ENCODE data around the gene DPAGT1.
"Not testable (repeated sequence)": the region's sequence is repeated elsewhere in the genome, so short reads cannot be mapped to it uniquely, and the experiment has no call there.

The DPAGT1 gene

DNA sequence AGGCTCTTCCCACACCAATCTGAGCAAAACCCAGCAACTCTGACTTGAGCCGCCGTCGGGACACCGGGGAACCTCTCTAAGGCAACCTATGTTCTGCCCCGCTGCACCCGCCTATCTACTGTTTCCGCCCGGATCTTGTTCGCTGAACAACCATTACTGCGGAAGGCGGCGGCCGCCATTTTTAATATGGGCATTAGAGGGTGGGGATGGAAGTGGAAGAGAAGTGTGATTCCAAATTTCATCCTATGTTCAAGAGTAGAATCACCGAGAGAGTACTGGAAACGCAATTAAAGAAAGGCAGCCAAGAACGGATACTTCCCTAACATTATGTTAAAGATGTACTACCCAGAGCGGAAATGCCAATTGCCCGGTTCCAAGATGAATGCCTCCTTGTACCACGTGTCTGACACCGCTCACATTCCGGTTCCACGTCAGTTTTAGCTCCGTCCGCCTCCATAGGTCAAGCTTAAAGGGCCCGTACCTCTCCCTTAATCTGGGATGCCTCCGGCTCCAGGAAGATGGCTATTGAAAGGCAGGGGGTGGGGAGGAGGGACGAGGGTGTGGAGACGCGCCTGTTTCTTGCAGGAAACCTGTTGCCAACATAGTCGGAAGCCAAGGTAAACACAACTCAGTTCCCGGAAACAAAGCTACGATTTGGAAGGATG is at the start of gene DPAGT1:
Gene DPAGT1, minus strand, starts transcription at position 95 of the 665 bp plus-strand sequence. CDS start 198 bp downstream, outside the sequence.
- DNase-seq (ENCODE audit: low spot score): peak; percentile 91

DNA sequence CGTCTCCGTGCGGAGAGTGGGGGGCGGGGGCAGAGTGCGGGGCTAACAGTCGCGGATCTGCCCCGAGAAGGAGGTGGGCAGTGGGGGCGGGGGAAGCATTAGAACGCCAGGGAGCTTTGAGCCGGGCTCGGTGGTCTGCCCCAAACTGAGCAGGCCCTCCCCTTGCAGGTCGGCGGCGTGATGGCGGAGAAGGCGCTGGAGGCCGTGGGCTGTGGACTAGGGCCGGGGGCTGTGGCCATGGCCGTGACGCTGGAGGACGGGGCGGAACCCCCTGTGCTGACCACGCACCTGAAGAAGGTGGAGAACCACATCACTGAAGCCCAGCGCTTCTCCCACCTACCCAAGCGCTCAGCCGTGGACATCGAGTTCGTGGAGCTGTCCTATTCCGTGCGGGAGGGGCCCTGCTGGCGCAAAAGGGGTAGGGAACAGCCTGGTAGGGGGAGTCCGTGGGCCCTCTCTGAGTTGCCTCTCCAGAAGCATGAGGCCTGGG is 48.2 kb upstream of the DPAGT1 start:
- no peak for DNase-seq (ENCODE audit: low spot score)

DNA sequence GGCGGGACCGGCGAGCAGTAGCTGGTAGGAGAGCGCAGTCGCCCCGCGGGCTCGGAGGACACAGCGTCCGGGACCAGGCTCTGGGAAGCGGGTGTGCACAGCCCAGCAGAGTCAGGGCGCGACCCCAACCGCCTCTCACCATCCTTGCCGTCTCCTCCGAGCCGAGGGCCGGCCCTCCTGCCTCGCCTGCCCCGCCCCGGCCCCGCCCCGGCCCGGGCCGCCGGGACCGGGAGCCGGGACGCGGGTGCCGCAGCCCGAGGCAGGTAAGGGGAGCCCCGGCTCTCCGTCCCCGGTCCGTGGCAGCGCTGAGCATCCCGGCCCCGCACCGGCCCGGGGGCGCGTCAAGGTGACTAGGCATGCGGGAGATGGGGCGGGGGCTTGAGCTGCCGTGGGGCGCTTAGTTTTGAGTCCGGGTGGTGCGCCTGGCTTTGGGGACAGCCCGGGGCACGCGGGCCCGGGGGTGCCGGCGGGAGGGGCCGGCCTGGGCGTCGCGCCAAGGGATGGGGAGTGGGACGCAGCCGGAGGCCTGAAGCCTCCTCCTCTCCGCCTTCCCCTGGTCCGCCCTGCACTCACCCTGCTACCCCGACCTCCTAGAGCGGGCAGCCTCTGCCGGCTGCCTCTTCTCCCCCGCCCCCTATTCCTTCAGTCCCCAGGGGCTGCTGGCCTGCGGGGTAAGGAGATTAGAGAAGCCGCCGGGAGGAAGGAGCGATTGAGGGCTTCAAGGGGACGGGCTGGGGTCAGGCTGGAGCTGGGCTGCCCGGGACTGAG is 47.5 kb upstream of the DPAGT1 start, which contains the start of gene ABCG4:
Gene ABCG4, plus strand, starts transcription at position 35 of the 768 bp plus-strand sequence. CDS start 914 bp downstream, outside the sequence.
- no peak for DNase-seq (ENCODE audit: low spot score)

DNA sequence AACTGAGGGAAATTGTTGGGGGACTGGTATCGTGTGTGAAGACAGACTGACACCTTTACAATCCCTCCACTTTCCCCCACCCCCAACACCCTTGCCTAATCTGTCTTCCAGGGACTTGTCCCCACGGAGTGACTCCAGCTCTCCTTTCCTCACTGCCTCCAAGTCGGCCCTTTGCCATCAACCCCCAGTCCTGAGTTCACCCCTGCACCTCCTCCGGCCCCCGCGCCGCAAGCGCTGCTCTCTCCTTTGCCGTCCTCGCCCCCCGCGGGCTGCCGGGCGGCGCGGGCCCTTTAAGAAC is 47.0 kb upstream of the DPAGT1 start:
- no peak for DNase-seq (ENCODE audit: low spot score)

DNA sequence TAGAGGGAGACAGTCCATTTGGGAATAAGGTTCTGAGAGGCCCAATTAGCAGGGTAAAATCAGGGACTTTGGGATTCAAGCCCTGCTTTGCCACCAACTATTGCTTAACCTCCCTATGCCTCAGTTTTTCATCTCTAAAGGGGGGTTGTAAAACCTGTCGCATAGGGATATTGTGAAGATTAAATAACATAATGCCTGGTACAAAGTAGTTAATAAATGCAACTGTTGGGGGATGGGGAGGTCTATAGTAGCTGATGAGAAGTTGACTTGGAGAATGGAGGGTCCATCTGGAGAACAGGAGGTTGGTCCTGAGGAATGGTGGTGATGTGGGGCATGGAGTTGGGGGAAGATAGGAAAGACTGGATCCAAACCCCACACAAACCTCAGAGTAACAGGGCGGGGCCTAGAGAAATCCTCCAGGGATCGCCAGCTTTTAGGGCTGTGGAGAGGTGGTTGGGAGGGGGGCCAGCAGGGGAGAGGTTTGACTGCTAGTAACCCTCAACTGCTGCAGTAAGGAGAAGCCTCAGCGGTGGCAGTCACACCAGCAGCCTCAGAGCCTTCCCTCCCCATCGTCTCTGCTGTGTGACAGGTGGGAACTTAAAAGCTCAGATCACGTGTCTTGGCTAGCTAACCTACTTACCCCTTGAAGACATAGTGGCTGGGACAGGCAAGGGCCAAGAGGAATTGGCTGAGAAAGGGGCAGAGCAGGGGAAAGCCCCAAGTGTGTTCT is 46.1 kb upstream of the DPAGT1 start:
- DNase-seq (ENCODE audit: low spot score): no peak

DNA sequence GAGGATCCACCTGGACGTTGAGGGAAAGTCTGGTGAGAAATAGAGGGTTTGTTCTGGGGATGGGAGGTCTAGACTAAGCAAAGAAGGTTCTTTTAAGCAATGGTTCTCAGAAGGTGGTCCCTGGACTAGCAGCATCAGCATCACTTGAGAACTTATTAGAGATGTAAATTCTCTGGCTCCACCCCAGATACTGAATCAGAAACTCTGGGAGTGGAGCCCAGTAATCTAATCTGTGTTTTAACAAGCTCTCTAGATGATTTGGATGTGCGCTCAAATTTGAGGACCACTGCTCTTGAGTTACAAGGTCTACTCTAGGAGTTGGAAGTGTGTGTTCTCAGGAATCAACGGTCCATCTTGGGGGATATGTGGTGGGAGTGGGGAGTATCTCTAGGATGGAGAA is 43.9 kb upstream of the DPAGT1 start:
- DNase-seq (ENCODE audit: low spot score): no peak

DNA sequence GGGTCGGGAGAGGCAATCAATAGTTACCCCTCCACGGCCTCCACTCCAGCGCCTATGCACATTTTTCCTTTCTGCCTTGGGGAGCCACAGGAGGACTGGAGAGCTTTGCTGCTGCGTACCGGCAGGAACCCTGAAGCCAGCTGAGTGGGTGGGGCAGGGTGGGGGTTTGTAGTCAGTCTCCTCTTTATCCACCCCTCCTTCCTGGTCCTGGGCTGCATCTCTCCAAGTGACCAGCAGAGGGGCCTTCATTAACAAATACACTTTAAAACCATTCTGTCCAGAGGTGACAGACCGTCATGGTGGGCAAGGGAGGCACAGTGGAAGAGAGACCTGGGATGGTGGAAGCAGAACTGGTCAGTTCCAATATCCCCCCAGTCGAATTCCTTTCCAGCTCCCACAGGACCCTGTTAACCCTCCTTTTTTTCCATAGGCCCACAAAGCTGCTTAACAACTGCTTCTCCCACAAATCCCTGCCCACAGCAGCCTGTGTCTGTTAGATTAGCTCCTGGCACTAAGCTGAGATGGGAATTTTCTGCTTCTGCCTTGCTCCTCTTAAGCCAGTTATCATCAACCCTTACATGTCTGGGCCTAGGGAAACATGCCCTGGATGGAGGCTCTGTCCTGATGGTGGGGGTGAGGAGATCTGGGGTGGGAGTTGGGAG is 43.3 kb upstream of the DPAGT1 start:
- peak; percentile 30 for DNase-seq (ENCODE audit: low spot score)

DNA sequence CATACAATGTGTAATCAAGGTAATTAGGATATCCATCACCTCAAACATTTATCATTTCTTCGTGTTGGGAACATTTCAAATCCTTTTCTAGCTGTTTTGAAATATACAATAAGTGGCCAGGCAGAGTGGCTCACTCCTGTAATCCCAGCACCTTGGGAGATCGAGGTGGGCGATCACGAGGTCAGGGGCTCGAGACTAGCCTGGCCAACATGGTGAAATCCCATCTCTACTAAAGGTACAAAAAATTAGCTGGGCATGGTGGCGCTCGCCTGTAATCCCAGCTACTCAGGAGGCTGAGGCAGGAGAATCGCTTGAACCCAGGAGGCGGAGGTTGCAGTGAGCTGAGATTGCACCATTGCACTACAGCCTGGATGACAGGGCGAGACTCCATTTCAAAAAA is 37.6 kb upstream of the DPAGT1 start:
- not testable (repeated sequence) for DNase-seq (ENCODE audit: low spot score)

DNA sequence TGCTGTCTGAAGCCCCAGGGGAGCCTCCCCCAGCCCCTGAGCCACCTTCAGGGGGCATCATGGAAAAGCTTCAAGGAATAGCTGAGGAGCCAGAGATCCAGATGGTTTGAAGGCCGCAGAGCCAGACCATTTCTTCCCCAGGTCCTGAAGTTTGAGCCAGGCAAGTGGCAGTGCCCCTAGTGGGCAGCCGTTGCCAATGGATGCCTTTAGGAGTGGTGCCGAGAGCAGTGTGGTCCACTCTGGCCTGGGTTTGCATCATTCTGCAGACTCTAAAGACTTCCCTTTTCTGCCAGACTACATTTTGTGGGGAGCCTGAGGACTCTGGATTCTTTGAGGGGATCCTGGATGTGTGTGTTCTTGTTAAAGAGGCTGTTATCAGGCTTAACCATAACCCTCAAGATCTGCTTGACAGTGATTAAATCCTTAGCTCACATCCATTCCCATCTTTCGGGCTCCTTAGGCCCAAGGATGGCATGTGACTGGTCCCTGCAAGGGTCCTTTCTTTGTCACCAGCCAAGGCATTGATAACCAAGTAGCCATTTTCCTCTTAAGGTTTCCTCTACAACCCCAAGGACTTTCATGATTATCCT is 32.8 kb upstream of the DPAGT1 start:
- no peak for DNase-seq (ENCODE audit: low spot score)

DNA sequence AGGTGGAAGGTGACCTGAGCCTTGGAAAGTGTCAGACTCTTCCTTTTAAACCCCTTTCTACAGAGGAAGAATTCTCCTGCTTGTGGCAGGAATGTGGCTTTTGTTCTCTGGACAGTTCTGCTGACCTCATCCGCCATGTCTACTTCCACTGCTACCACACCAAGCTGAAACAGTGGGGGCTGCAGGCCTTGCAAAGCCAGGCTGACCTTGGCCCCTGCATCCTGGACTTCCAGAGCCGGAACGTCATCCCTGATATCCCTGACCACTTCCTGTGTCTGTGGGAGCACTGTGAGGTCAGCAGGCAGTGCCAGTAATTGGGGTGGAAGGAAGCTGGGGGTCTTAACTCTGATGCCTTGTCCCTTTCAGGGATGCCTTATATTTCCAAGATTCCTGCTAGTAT is 29.0 kb upstream of the DPAGT1 start:
- no peak for DNase-seq (ENCODE audit: low spot score)

DNA sequence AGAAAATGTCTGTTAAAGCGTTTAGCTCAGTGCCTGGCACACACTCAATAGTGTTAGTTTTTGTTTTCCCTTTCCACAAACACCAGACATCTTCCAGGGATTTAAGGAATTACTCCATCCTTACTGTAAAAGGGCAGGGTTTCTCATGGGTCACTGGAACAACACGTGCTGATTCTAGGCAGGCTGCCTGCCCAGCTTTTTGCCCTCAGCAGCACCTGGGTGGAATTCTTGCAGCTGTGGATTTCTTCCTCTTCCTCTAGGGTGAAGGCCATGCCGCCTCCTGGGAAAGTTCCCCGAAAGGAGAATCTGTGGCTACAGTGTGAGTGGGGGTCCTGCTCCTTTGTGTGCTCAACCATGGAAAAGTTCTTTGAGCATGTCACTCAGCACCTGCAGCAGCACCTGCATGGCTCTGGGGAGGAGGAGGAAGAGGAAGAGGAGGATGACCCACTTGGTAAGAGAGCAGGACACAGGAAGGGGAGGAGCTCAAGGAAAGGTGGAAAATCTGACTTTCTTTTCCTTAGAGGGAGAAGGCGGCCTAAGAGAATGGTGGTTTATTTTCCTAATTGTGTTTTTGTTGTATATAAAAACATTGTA is 25.1 kb upstream of the DPAGT1 start:
- DNase-seq (ENCODE audit: low spot score): no peak

DNA sequence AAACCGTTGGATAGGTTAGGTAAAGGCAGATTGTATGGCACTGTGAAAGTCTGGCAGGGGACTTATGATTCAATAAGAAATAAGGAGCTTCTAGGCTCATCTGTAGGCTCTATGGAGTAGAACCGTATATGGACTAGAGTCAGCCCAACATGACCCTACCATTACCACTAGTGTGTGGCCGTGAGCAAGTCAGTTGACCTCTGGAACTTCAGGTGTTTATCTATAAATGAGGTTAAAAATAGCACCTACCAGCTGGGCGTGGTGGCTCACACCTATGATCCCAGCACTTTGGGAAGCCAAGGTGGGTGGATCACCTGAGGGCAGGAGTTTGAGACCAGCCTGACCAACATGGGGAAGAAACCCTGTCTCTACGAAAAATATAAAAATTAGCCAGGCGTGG is 24.2 kb upstream of the DPAGT1 start:
- no peak for DNase-seq (ENCODE audit: low spot score)

DNA sequence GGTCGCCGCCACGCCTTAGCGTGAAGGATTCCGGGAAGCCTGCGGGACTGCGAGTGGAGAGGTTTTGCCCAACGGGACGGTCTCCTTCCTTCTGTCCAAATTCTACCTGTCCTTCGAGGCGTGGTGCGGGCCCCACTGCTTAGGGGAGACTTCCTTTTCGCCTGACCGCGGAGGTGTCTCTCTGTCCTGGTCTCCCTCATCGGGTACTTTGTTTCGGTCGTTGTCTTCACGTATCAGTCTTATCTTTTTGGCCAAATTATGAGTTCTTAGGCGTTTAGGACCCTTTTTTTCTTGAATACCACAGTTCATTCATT is 20.1 kb upstream of the DPAGT1 start:
- no peak for DNase-seq (ENCODE audit: low spot score)

DNA sequence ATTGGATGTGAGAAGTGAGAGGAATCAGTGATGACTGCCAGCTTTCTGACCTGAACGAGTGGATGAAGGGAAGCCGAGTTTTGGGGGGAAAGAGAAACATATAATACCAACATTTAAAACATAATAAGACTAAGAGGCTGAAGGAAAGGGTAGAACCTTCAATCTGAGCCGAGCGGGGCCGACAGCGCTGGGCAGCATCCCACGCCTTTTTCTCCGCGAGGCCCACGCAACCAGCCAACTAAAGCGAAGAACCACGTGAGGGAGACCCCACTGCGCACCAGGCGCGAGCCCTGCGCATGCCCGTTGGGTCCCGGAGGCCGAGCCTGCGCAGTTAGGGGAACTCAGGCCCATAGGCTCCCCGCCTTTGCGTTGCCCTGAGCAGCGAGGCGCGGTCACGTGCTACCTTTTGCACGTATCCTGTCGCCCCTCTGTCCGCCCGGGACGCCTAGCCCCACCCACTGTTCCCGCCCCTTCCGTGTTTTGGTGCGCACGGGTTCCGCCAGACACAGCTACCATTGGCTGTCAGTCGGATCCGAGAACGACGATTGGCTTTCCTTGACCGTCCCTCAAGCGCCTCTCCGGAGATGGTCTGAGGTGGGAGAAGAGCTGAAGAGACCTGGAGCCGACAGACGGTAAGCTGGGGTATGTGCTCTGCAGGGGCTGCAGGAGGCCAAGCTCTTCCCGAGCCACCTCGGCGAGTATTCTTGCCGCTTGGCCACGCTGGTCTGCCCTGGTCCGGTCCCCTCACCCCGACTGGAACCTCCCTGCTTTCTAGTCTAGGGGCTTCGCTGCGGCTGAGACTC is 19.6 kb upstream of the DPAGT1 start, which contains the start of gene HINFP:
Gene HINFP, plus strand, starts transcription at position 573 of the 803 bp plus-strand sequence. CDS start 5,365 bp downstream, outside the sequence.
- DNase-seq (ENCODE audit: low spot score): peak; percentile 100

DNA sequence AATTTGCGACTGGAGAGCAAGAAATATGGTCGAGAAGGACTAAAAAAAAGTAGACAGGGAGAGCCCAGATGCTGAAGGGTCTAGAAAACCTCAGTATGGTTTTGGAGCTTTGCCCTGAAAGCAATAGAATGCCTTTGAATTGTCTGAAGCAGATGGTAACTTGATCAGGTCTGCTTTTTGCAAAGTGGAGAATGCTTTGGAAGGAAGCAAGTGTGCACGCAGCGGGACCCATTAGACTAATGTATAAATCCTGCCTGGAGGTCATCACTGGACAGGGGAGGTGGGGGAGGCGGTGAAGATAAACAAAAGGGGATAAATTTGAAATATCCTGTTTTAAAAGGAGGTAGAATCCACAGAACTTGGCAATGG is 19.0 kb upstream of the DPAGT1 start:
- no peak for DNase-seq (ENCODE audit: low spot score)

DNA sequence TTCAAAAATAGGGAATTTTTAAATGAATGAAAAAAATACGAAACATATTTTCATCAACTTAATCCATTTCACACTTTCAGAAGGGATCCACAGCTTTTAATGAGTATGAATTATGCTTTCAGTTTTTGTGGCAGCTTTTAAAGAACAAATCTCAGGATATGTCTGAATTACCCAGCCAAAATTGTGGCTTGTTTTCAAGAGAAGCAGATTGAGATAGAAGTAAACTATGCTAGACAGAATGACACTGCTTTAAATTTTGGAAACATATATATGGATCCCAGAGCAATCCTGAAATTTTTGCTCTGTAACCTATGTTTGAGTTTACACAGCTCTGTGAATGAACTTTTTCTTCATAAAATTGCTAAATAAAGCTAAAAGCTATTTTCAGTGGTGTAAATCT is 17.3 kb upstream of the DPAGT1 start:
- DNase-seq (ENCODE audit: low spot score): no peak

DNA sequence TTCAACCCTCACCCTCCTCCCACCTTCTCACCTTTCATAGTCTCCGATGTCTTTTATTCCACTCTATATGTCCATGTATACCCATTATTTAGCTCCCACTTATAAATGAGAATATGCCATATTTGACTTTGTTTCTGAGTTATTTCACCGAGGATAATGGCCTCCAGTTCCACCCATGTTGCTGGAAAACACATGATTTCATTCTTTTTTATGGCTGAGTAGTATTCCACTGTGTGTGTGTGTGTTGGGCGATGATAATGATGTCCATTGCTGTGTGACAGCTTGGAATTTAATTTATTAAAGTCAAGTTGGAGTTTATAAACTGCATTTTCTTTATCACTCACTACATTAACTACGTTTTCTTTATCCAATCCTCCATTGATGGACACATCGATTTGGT is 16.6 kb upstream of the DPAGT1 start:
- DNase-seq (ENCODE audit: low spot score): no peak

DNA sequence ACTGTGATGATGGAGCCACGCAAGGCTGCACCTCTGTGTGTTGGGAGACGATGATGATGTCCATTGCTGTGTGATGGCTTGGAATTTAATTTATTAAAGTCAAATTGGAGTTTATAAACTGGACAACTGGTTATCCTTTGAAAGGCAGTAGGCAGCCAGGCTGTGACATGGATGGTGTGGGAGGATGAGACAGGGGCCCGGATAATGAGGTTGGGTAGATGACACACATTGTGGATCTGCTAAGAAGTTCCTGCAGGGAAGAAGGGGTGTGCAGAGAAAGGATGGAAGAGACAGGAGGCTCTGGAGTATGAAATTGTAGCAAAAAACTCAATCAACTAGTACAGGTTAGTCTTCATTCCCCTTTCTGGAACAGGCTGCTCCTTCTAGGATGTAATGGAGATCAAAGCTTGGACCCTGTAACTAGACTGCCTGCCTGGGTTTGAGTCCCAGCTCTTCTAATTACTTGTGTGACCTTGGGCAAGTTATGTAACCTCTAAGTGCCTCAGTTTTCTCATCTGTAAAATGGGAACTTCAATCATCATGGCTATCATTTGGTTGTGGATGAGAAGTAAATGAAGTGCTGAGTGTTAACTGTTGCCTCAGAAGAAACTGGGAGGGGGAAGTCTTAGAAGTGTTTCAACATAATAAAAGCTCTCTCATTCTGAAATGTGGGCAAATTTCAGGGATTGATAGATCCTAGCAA is 15.5 kb upstream of the DPAGT1 start:
- DNase-seq (ENCODE audit: low spot score): no peak

DNA sequence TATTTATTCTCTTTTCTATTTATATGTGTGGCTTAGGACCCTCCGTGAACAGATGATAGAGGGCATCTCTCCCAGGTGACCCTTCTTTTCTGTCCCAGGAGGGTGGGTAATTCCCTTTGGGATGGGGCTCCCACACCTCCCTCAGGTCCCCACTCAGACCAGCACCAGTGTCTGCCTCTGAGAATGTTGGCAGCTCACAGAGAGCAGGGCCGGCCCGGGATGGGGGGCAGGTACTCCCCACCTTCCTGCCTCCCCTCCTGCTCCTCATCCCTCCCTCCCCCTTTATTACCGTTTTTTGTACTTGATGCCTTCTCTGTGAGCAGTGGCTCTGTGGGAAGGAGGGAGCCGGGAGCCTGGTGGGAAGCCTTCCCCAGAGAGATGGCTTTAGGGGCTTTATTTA is 14.9 kb upstream of the DPAGT1 start:
- DNase-seq (ENCODE audit: low spot score): no peak

DNA sequence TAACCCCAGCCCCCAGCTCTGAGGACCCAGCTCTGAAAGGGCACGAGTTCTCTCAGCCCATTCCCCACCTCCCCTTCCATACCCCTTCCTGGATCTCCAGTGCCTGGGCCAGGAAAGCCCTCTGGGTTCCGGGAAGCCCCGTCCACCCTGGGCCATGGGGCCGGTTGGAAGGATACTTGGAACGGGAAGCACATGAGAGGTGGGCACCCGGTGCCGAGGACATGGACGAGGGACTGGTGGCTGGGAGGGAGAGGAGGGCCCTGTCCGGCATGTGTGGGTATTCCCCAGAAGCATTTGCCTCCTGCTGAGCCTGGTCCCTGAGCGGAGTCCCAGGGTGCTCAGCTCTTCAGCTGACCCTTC is 14.6 kb upstream of the DPAGT1 start:
- no peak for DNase-seq (ENCODE audit: low spot score)

Measured in activated CD4-positive, alpha-beta T cell treated with anti-CD3 and anti-CD28 coated beads, Interleukin-2, Interleukin-4, amounts not matched to agents 100 ng/mL and 50 ng/mL, durations not matched to agents 16 hours and 8 hours (primary cell).